PFSK-1 (cell line): Measurements from ENCODE around the gene SAP30.

ENCODE experiments used
- POLR2AphosphoS5 ChIP-seq: IDR thresholded peaks from 2 replicates; pipeline ENCODE4 v1.6.1; 2012; ENCODE audit warnings: low read depth, mild to moderate bottlenecking, control low read depth, low read length, moderate library complexity
- REST ChIP-seq, 2 experiments: IDR thresholded peaks; 2 replicates each; pipeline versions ENCODE4 v1.6.1 to v1.8.0; 2011 to 2012; ENCODE audit warnings: low read depth in 2 of 2, low read length in 2 of 2, control low read depth in 1 of 2, inconsistent platforms in 1 of 2, mild to moderate bottlenecking in 1 of 2, moderate library complexity in 1 of 2; ENCODE audit not compliant: insufficient read depth in 1 of 2
- SIN3A ChIP-seq: IDR thresholded peaks from 2 replicates; pipeline ENCODE4 v1.6.1; 2012; ENCODE audit warnings: mild to moderate bottlenecking, low read length, moderate library complexity, borderline replicate concordance; ENCODE audit not compliant: insufficient read depth

DNA sequence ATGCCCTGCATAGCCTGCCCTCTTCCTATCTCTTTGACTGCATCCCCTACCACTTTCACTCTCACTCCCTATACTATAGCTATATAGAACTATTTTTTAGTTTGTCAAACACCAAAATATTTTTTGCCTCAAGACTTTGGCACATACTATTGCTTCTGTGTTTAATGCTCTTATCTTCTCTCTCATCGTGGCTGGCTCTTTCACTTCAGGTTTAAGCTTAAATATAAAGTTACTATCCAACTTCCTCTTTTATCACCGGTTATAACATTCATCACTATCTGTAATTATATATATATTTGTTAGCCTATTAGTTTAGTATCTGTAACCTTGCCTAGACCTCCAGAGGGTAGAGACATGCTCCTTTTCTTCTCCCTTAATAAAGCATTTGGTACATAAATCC, 25.1 kb upstream of the SAP30 start:
- TF ChIP-seq SIN3A (no peak), POLR2AphosphoS5 (no peak), REST (IDR thresholded peaks at IDR 0.05; ENCODE audit: insufficient read depth in 1 of 2, low read depth in 2 of 2, low read length in 2 of 2) (no peak)
